Mesenchymal stem cell (in vitro differentiated cells and primary cell): ENCODE measurements around the gene IFT172.
A peak's percentile ranks its signal among the peaks of the same experiment; 100 is the strongest.

Experiments
- DNase-seq: peaks from one replicate; pipeline ENCODE4 v3.0.0-alpha.2; 2013
- H2AFZ ChIP-seq: one replicate; pipeline ENCODE4 v1.6.1; 2013; ENCODE audit warnings: low read depth, mild to moderate bottlenecking, control low read depth, inconsistent platforms, low read length, moderate library complexity
- H2AK5ac ChIP-seq: 2 replicates; pipeline ENCODE4 v1.6.1; 2013; ENCODE audit warnings: low read length, moderate library complexity, mild to moderate bottlenecking, inconsistent platforms; ENCODE audit not compliant: severe bottlenecking
- H2BK120ac ChIP-seq: one replicate; pipeline ENCODE4 v1.6.1; 2013; ENCODE audit warnings: low read depth, mild to moderate bottlenecking, inconsistent platforms, low read length, moderate library complexity
- H2BK12ac ChIP-seq, 2 experiments: one replicate each; pipeline ENCODE4 v1.6.1; 2013; ENCODE audit warnings: inconsistent platforms in 2 of 2, low read length in 2 of 2, mild to moderate bottlenecking in 2 of 2, moderate library complexity in 2 of 2, control low read depth in 1 of 2
- H2BK15ac ChIP-seq: one replicate; pipeline ENCODE4 v1.6.1; 2013; ENCODE audit warnings: mild to moderate bottlenecking, low read depth, inconsistent platforms; ENCODE audit not compliant: poor library complexity, severe bottlenecking
- H2BK5ac ChIP-seq: 2 replicates; pipeline ENCODE4 v1.6.1; 2013; ENCODE audit warnings: low read depth, mild to moderate bottlenecking, low read length, control low read depth, inconsistent platforms; ENCODE audit not compliant: poor library complexity, severe bottlenecking
- H3K14ac ChIP-seq, 2 experiments: one replicate each; pipeline ENCODE4 v1.6.1; 2013; ENCODE audit warnings: inconsistent platforms in 2 of 2, low read length in 2 of 2, control low read depth in 1 of 2, mild to moderate bottlenecking in 1 of 2, moderate library complexity in 1 of 2
- H3K18ac ChIP-seq, 2 experiments: one replicate each; pipeline ENCODE4 v1.6.1; 2013; ENCODE audit warnings: inconsistent platforms in 2 of 2, low read length in 2 of 2, control low read depth in 1 of 2, low read depth in 1 of 2, mild to moderate bottlenecking in 1 of 2
- H3K23ac ChIP-seq, 2 experiments: one replicate each; pipeline ENCODE4 v1.6.1; 2013; ENCODE audit warnings: inconsistent platforms in 2 of 2, low read length in 2 of 2, mild to moderate bottlenecking in 2 of 2, moderate library complexity in 2 of 2, control low read depth in 1 of 2
- H3K27ac ChIP-seq: 2 replicates; pipeline ENCODE4 v1.5.1; 2013; ENCODE audit warnings: mild to moderate bottlenecking, moderate library complexity, low read length, control low read depth, inconsistent platforms; ENCODE audit not compliant: poor library complexity, severe bottlenecking
- H3K27me3 ChIP-seq, 2 experiments: 2 replicates each; pipeline versions ENCODE4 v1.6.1 to v1.7.0; 2013; ENCODE audit warnings: low read length in 2 of 2, mild to moderate bottlenecking in 2 of 2, moderate library complexity in 2 of 2, control low read depth in 1 of 2, inconsistent platforms in 1 of 2; ENCODE audit not compliant: control insufficient read depth in 1 of 2, insufficient read depth in 1 of 2
- H3K36me3 ChIP-seq, 2 experiments: 2 replicates each; pipeline versions ENCODE4 v1.6.1 to v1.7.0; 2013; ENCODE audit warnings: low read length in 2 of 2, control low read depth in 1 of 2, inconsistent platforms in 1 of 2, low read depth in 1 of 2, mild to moderate bottlenecking in 1 of 2; ENCODE audit not compliant: insufficient read depth in 2 of 2, control insufficient read depth in 1 of 2
- H3K4ac ChIP-seq, 2 experiments: one replicate each; pipeline ENCODE4 v1.6.1; 2013; ENCODE audit warnings: inconsistent platforms in 2 of 2, low read length in 2 of 2, mild to moderate bottlenecking in 2 of 2, moderate library complexity in 2 of 2, control low read depth in 1 of 2, low read depth in 1 of 2
- H3K4me1 ChIP-seq: 2 replicates; pipeline ENCODE4 v1.6.1; 2013; ENCODE audit warnings: low read depth, low read length, control low read depth; ENCODE audit not compliant: control insufficient read depth, insufficient read depth
- H3K4me2 ChIP-seq: 2 replicates; pipeline ENCODE4 v1.6.1; 2013; ENCODE audit warnings: low read length, mild to moderate bottlenecking, inconsistent platforms; ENCODE audit not compliant: poor library complexity, severe bottlenecking
- H3K4me3 ChIP-seq, 2 experiments: 2 replicates each; pipeline versions ENCODE4 v1.5.1 to v1.7.0; 2013; ENCODE audit warnings: low read length in 2 of 2, mild to moderate bottlenecking in 2 of 2, control low read depth in 1 of 2, low read depth in 1 of 2; ENCODE audit not compliant: insufficient read depth in 1 of 2
- H3K79me1 ChIP-seq: replicated peaks from 2 replicates; pipeline ENCODE4 v1.6.1; 2013; ENCODE audit warnings: mild to moderate bottlenecking, control low read depth, low read length, inconsistent platforms; ENCODE audit not compliant: poor library complexity, severe bottlenecking
- H3K9ac ChIP-seq: 2 replicates; pipeline ENCODE4 v1.7.0; 2013; ENCODE audit warnings: mild to moderate bottlenecking, low read length, moderate library complexity
- H3K9me3 ChIP-seq: 2 replicates; pipeline ENCODE4 v1.7.0; 2013; ENCODE audit warnings: mild to moderate bottlenecking, low read length; ENCODE audit not compliant: control insufficient read depth
- H4K8ac ChIP-seq: one replicate; pipeline ENCODE4 v1.6.1; 2013; ENCODE audit warnings: inconsistent platforms, mild to moderate bottlenecking, low read length, moderate library complexity
- H4K91ac ChIP-seq: one replicate; pipeline ENCODE4 v1.6.1; 2013; ENCODE audit warnings: mild to moderate bottlenecking, low read length, inconsistent platforms
- WGBS: methylation state at CpG from one replicate; pipeline ENCODE4 v1.1.7; 2013; ENCODE audit warnings: mixed read lengths; 5-methylcytosine and 5-hydroxymethylcytosine counted together

The IFT172 gene

GRCh38 chr2:27496357-27497287 is 7.1 kb upstream of the IFT172 start, which contains the start of gene GCKR:
TSS of gene GCKR (plus strand) at chr2:27496839. CDS start at chr2:27496905, 66 bp downstream.
- WGBS: 89% methylated on average over 10 of the region's 12 CpGs
- no peak within 1 kb of the TSS for H3K4me2 ChIP-seq
- no peak within 1 kb of the TSS for H2AFZ ChIP-seq
- H3K36me3 ChIP-seq: peaks cover 4 to 17% of the 10 kb centered on the region in 2 experiments
- H3K4me3 ChIP-seq: peak within 1 kb of the TSS in 1 of 2 experiments; percentile 88
- H4K8ac ChIP-seq: no peak within 1 kb of the TSS
- no peak within 1 kb of the TSS for H3K18ac ChIP-seq
- H2AK5ac ChIP-seq: no peak within 1 kb of the TSS
- H3K79me1 ChIP-seq: peaks cover 6% of the 10 kb centered on the region
- H3K27ac ChIP-seq: no peak within 1 kb of the TSS
- H2BK5ac ChIP-seq: no peak within 1 kb of the TSS
- no peak within 1 kb of the TSS for H2BK120ac ChIP-seq
- no peaks in the 10 kb centered on the region for H3K9me3 ChIP-seq
- H3K4me1 ChIP-seq: peaks cover 12% of the 10 kb centered on the region
- peak within 1 kb of the TSS; percentile 56 for H4K91ac ChIP-seq
- H3K27me3 ChIP-seq: peaks cover 0 to 29% of the 10 kb centered on the region in 2 experiments
- H3K23ac ChIP-seq: no peak within 1 kb of the TSS
- no peak within 1 kb of the TSS for H3K4ac ChIP-seq
- H2BK12ac ChIP-seq: no peak within 1 kb of the TSS
- DNase-seq: no peak
- H3K14ac ChIP-seq: no peak within 1 kb of the TSS
- peak within 1 kb of the TSS; percentile 91 for H3K9ac ChIP-seq
- no peak within 1 kb of the TSS for H2BK15ac ChIP-seq

- Histone ChIP-seq H3K18ac (no peak overlapping the region), H4K91ac (no peak overlapping the region), H2AK5ac (no peak overlapping the region), H3K4me2 (no peak overlapping the region), H2BK15ac (no peak overlapping the region), H3K4me1 (peaks cover 12% of the 10 kb centered on the region), H3K27me3 (peaks cover 0 to 26% of the 10 kb centered on the region in 2 experiments), H2BK5ac (no peak overlapping the region), H3K4me3 (peak overlapping the region in 1 of 2 experiments; percentile 88), H3K27ac (no peak overlapping the region), H3K79me1 (peaks cover 6% of the 10 kb centered on the region), H3K9me3 (no peaks in the 10 kb centered on the region), H3K9ac (peak overlapping the region; percentile 91), H2BK120ac (no peak overlapping the region), H2AFZ (no peak overlapping the region), H3K14ac (no peak overlapping the region), H4K8ac (no peak overlapping the region), H3K23ac (no peak overlapping the region), H2BK12ac (no peak overlapping the region), H3K4ac (no peak overlapping the region), H3K36me3 (peaks cover 4 to 22% of the 10 kb centered on the region in 2 experiments)
- WGBS: 72% methylated on average over 3 of the region's 4 CpGs
- DNase-seq: no peak
Observed at GRCh38 chr2:27495840-27496356, 6.4 kb upstream of the IFT172 start.

GRCh38 chr2:27494944-27495554 is 5.5 kb upstream of the IFT172 start, which contains the start of gene FNDC4:
TSS of gene FNDC4 (minus strand) at chr2:27495200. CDS start at chr2:27494679, 521 bp downstream.
- Histone ChIP-seq H3K4me2 (peak within 1 kb of the TSS; percentile 88), H3K23ac (no peak within 1 kb of the TSS), H3K79me1 (peaks cover 6% of the 10 kb centered on the region), H2AK5ac (no peak within 1 kb of the TSS), H3K14ac (no peak within 1 kb of the TSS), H3K4ac (peak within 1 kb of the TSS in 1 of 2 experiments; percentile 33), H2AFZ (peak within 1 kb of the TSS; percentile 54), H2BK120ac (no peak within 1 kb of the TSS), H3K4me1 (peaks cover 12% of the 10 kb centered on the region), H3K4me3 (peak within 1 kb of the TSS; percentile 82 to 88), H3K36me3 (peaks cover 4 to 22% of the 10 kb centered on the region in 2 experiments), H3K27ac (no peak within 1 kb of the TSS), H2BK12ac (no peak within 1 kb of the TSS), H2BK5ac (no peak within 1 kb of the TSS), H3K27me3 (peaks cover 0 to 25% of the 10 kb centered on the region in 2 experiments), H3K9ac (peak within 1 kb of the TSS; percentile 91), H2BK15ac (peak within 1 kb of the TSS; percentile 74), H3K9me3 (no peaks in the 10 kb centered on the region), H3K18ac (peak within 1 kb of the TSS in 1 of 2 experiments; percentile 63), H4K91ac (no peak within 1 kb of the TSS), H4K8ac (peak within 1 kb of the TSS; percentile 14)
- DNase-seq: peak; percentile 18
- WGBS: 0% methylated on average over 30 of the region's 70 CpGs
